HEK293T (cell line): Measurements from ENCODE around the gene SLC23A1.

Experiments
- CTCF ChIA-PET: fragments of 350-600 bp; formaldehyde crosslinking; extraction: SDS; loops from one replicate; lab custom pipeline; 2021; ENCODE audit warnings: antibody characterized with exemption, inconsistent platforms; lab: Yijun Ruan, JAX
- POLR2A ChIA-PET: fragments of 350-600 bp; formaldehyde crosslinking; extraction: SDS; loops from one replicate; lab custom pipeline; 2020; ENCODE audit warnings: antibody characterized with exemption, inconsistent platforms; lab: Yijun Ruan, JAX
- DNase-seq: peaks from one replicate; pipeline ENCODE4 v3.0.0; 2012; ENCODE audit warnings: mixed read lengths; ENCODE audit errors: extremely low spot score
- ARNT ChIP-seq: fragments of 450-650 bp; IDR thresholded peaks from 2 replicates; pipeline ENCODE4 v1.6.1; 2017; ENCODE audit warnings: mild to moderate bottlenecking
- BHLHE40 ChIP-seq: fragments of 450-650 bp; IDR thresholded peaks from 2 replicates; pipeline ENCODE4 v1.6.1; 2016; ENCODE audit warnings: mild to moderate bottlenecking, moderate library complexity, borderline replicate concordance
- CTBP1 ChIP-seq: fragments of 450-650 bp; IDR thresholded peaks from 2 replicates; pipeline ENCODE4 v1.6.1; 2016; ENCODE audit warnings: borderline replicate concordance
- ELF4 ChIP-seq: fragments of 450-650 bp; IDR thresholded peaks from 2 replicates; pipeline ENCODE4 v1.6.1; 2017; ENCODE audit warnings: antibody characterized with exemption
- FOXA1 ChIP-seq: fragments of 450-650 bp; IDR thresholded peaks from 2 replicates; pipeline ENCODE4 v1.6.1; 2016; ENCODE audit warnings: mild to moderate bottlenecking
- FOXK2 ChIP-seq: fragments of 450-650 bp; IDR thresholded peaks from 2 replicates; pipeline ENCODE4 v1.6.1; 2016; ENCODE audit warnings: mild to moderate bottlenecking
- FOXM1 ChIP-seq: fragments of 450-650 bp; IDR thresholded peaks from 2 replicates; pipeline ENCODE4 v1.6.1; 2017; ENCODE audit warnings: mild to moderate bottlenecking, borderline replicate concordance
- HDGF ChIP-seq: fragments of 450-650 bp; IDR thresholded peaks from 2 replicates; pipeline ENCODE4 v1.6.1; 2017; ENCODE audit warnings: antibody characterized with exemption, borderline replicate concordance
- L3MBTL2 ChIP-seq: fragments of 450-650 bp; conservative IDR thresholded peaks from 2 replicates; pipeline ENCODE4 v1.6.1; 2016; ENCODE audit warnings: mild to moderate bottlenecking
- LEF1 ChIP-seq: fragments of 450-650 bp; IDR thresholded peaks from 2 replicates; pipeline ENCODE4 v1.6.1; 2017; ENCODE audit warnings: mild to moderate bottlenecking, borderline replicate concordance
- NFRKB ChIP-seq: fragments of 450-650 bp; IDR thresholded peaks from 2 replicates; pipeline ENCODE4 v1.6.1; 2016; ENCODE audit warnings: mild to moderate bottlenecking, moderate library complexity
- SP1 ChIP-seq: fragments of 450-650 bp; IDR thresholded peaks from 2 replicates; pipeline ENCODE4 v1.6.1; 2017
- SUZ12 ChIP-seq: fragments of 450-650 bp; IDR thresholded peaks from 2 replicates; pipeline ENCODE4 v1.6.1; 2016; ENCODE audit warnings: mild to moderate bottlenecking
- TARDBP ChIP-seq: fragments of 450-650 bp; IDR thresholded peaks from 2 replicates; pipeline ENCODE4 v1.6.1; 2016
- ZNF384 ChIP-seq: fragments of 450-650 bp; IDR thresholded peaks from 2 replicates; pipeline ENCODE4 v1.6.1; 2016
- TF ChIP-seq, protein P1 (sequence below): fragments of 450-650 bp; IDR thresholded peaks from 2 replicates; pipeline ENCODE4 v1.6.1; 2016

Gene SLC23A1

GRCh38 chr5:139374909-139375308 lies 8.2 kb downstream of the SLC23A1 start:
- DNase-seq = no peak
- TF ChIP-seq ELF4 (no peak), FOXK2 (no peak), SP1 (no peak), TARDBP (no peak)
- POLR2A ChIA-PET = interaction anchor here (0.9 to 1.1 kb wide), 3 partner anchors 11 to 29 kb away, joined by 3 to 4 read pairs (median 3); partner anchors contain the start of gene SPATA24
- CTCF ChIA-PET = no interaction called here

DNA sequence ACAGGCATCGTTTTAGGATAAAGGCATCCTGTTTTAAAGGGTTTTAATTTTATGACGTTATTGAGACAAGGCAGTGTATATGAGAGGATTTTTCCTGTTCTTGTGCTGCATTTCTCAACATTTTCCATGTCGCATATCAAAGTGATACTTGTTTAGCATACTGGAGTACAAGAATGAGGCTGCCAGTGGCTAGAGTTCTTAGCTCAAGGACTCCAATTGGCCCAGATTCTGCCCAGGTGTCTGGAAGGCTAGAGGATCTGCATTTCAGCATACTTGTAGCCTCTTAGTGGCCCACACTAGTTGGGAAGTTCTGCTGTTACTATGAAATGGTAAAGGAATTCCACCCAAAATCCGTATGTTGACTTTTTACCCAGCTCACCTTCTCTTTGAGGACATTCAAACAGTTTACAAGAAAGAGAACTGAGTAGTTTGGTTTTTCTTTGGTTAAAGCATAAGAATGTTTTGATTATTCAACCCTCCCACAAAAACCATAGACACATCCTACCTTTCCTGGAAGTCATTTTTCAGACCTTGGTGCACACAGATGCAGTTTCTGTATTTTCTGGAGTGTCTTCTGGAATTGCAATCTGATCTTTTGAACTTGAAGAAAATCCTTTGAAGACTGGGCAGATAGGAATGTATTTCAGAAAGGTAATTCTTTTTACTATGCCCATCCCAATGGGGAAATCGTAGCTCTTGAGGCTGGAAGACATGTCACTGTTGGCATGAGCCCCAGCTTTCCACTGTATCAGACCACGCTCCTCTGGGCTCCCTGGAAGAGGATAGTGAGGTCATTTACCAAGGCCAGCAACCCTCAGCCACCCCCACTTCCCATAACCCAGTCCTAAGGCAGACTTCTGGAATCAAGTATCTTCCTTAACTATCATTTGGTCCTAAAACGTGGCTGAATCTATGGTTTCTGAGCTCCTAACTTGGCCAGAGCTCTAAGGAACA lies 11.3 kb downstream of the SLC23A1 start:
- POLR2A ChIA-PET = no interaction called here
- CTCF ChIA-PET = interaction anchor here (0.5 kb wide), 1 partner anchor 405 kb away, joined by 4 read pairs; no protein-coding TSS in a partner anchor
- TF ChIP-seq L3MBTL2 (no peak), HDGF (no peak), ELF4 (no peak), BHLHE40 (no peak), FOXK2 (no peak), FOXM1 (no peak), TARDBP (no peak), CTBP1 (no peak), LEF1 (no peak), ARNT (no peak), NFRKB (no peak), SUZ12 (no peak), SP1 (no peak), FOXA1 (no peak), ZNF384 (no peak)
- TF ChIP-seq, protein P1, sequence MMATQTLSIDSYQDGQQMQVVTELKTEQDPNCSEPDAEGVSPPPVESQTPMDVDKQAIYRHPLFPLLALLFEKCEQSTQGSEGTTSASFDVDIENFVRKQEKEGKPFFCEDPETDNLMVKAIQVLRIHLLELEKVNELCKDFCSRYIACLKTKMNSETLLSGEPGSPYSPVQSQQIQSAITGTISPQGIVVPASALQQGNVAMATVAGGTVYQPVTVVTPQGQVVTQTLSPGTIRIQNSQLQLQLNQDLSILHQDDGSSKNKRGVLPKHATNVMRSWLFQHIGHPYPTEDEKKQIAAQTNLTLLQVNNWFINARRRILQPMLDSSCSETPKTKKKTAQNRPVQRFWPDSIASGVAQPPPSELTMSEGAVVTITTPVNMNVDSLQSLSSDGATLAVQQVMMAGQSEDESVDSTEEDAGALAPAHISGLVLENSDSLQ = no peak

GRCh38 chr5:139369181-139369580 lies 13.9 kb downstream of the SLC23A1 start:
- ChIA-PET POLR2A (no interaction called here), CTCF (interaction anchor here (0.6 kb wide), 1 partner anchor 53 kb away, joined by 3 read pairs; no protein-coding TSS in a partner anchor)
- DNase-seq = no peak
- no peak for TF ChIP-seq ZNF384
- no peak for TF ChIP-seq NFRKB
- no peak for TF ChIP-seq HDGF
- TF ChIP-seq SUZ12 = no peak
- no peak for TF ChIP-seq BHLHE40

More for the DNA sequence above, 11.3 kb downstream of the SLC23A1 start:
- DNase-seq = no peak

- no peak for DNase-seq
- ChIA-PET POLR2A (no interaction called here), CTCF (interaction anchor here (0.6 to 0.7 kb wide), 3 partner anchors 96 to 1128 kb away, joined by 3 to 4 read pairs (median 3); no protein-coding TSS in a partner anchor)
- no peak for TF ChIP-seq HDGF
- TF ChIP-seq FOXA1 = no peak
- TF ChIP-seq TARDBP = no peak
- TF ChIP-seq L3MBTL2 = no peak
- no peak for TF ChIP-seq ARNT
- TF ChIP-seq FOXM1 = no peak
- no peak for TF ChIP-seq SP1
- TF ChIP-seq, protein P1 = no peak
- TF ChIP-seq FOXK2 = no peak
- TF ChIP-seq ELF4 = no peak
- TF ChIP-seq LEF1 = no peak
- no peak for TF ChIP-seq ZNF384
- no peak for TF ChIP-seq BHLHE40
- TF ChIP-seq NFRKB = no peak
- no peak for TF ChIP-seq CTBP1
Observed at GRCh38 chr5:139368613-139369012, 14.5 kb downstream of the SLC23A1 start.

- POLR2A ChIA-PET = interaction anchor here (1.3 kb wide), 1 partner anchor 22 kb away, joined by 3 read pairs; the partner anchor contains the start of gene PAIP2
- CTCF ChIA-PET = no interaction called here
- TF ChIP-seq FOXA1 (no peak), NFRKB (no peak), LEF1 (no peak), CTBP1 (no peak), HDGF (no peak), ARNT (no peak), ELF4 (no peak), TARDBP (no peak), SP1 (no peak), FOXM1 (no peak), L3MBTL2 (no peak), BHLHE40 (no peak), ZNF384 (no peak), FOXK2 (no peak), SUZ12 (no peak)
- TF ChIP-seq, protein P1 = no peak
- DNase-seq = no peak
Observed at GRCh38 chr5:139364466-139364865, 18.6 kb downstream of the SLC23A1 start.
